Central memory CD4-positive, alpha-beta T cell (primary cell): ENCODE measurements around the gene PLXNC1.
A peak's percentile ranks its signal among the peaks of the same experiment; 100 is the strongest.

Experiments used
- DNase-seq: peaks from one replicate; pipeline ENCODE4 v3.0.0; 2022
- total RNA-seq, 3 experiments: gene quantifications; one replicate each; lab custom pipeline; 2026; lab: John Stamatoyannopoulos, UW

Gene PLXNC1
- total RNA-seq: 39.4 to 68.8 (median 60.8) reads per million in 3 experiments

- DNase-seq: peak; percentile 74
Observed at GRCh38 chr12:94147991-94148738, at the start of gene PLXNC1. Gene PLXNC1, plus strand, starts transcription at chr12:94148577. Its CDS starts 395 bp downstream, at chr12:94148972.

DNA sequence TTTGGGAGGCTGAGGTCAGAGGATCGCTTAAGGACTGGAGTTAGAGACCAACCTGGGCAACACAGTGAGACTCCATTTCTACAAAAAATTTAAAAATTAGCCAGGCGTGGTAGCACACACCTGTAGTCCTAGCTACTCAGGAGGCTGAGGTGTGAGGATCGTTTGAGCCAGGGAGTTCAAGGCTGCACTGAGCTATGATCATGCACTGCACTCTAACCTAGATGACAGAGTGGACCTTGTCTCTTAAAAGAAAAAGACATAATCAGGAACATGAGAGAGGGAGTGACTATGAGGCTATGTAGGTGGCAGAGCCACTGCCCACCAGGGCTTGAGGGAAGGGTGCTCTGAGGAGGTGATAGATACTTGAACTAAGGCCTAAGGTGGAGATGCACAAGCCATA is 49.2 kb upstream of the PLXNC1 start:
- no peak for DNase-seq

DNA sequence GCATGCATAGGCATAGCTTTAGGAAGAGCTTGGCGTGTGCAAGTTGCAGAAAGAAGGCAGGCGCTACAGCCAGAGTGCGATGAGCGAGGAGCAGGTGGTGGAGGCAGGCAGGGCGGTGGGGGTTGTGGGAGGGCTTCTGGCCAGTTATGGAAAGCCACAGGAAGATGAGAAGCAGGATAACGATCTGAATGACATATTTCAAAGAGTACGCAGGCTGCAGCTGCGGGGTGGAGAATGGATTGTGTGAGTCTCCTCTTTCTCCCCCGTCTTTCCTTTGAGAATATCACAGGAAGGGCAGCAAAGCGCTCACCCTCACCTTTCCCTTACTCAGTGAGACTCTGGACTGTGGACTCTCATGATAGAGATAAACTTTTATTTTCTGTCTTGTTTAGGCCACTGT is 48.7 kb upstream of the PLXNC1 start:
- DNase-seq: no peak

- no peak for DNase-seq
Observed at GRCh38 chr12:94100211-94100627, 48.2 kb upstream of the PLXNC1 start.

GRCh38 chr12:94100990-94101737 is 47.2 kb upstream of the PLXNC1 start:
- peak; percentile 72 for DNase-seq

DNA sequence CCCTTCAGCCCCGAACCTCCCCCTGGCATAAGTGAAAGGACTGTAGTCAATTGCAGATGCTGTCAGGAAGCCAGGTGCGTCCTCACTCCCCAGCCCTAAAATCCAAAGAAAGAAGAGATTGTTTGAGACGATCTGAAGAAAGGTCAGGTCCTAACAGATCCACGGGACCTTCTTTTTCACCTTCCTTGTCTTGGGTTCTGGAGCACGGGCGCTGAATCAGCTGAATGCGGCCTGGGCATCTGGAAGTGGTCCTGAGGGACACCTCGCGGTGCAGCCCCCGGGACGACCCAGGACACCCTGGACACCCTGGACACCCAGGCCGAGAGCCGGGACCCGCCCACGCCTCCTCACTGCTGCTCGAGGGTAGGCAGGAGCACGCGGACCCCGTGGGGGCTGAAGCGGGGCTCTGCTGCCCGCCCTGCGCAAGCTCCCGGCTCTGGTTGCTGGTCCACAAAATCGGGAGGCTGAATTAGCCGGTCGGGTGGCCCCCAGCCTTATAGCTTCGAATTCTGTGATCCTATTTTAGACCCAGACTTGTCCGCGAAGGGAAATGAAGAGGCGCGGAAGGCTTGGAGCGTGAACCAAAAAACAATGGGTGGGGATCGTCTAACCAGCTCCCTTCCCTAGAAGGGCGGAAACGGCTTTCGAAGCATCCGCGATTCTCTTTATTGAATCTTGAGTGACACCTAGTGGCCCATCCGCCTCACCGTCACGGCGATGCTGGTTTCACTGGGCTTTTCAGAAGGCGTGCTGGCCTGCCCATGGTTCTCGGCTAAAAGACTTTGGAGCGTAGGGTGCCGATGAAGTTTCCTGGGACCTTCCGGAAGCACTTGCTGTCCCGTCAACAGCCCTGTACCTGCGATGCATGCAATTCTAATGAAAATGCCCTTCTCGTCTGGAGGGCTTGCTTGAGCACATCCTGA is 46.4 kb upstream of the PLXNC1 start:
- DNase-seq: peak; percentile 80

DNA sequence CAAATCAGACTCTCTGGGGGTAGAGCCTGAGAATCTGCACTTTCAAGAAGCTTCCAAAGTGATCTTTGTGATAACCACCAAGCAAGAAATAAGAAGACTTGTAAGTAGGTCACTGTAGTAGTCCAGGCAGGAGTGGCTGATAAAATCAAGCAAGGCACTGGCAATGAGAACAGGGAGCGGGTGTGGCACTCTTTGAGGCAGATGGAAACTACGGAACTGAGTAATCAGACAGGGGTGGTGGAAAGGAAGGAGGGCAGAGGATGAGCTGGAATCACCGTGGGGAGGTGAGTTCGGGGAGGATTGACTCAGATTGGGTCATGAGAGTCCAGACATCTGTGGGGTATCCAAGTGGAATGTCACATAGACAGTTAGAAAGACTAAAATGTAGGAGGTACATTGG is 44.4 kb upstream of the PLXNC1 start:
- no peak for DNase-seq

- DNase-seq: no peak
Observed at GRCh38 chr12:94107910-94108309, 40.5 kb upstream of the PLXNC1 start.

DNA sequence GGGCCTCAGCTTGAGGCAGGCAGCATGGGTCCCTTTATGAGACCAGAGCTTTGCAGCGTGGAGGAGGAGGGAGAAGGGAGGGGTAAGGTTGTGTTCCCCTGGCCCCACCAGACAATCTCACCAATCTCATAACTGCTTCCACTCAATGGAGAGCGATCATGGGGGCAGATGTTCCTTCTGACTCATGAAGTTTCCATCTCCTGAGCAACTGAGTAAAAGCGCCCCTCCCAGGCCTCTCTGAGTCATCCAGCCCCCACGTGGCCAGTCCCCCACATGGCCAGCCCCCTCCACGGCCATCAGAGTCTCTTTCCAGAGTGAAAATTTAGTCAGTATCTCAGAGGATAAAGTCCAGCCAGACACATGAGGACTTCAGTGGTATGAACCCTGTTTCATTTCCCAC is 39.2 kb upstream of the PLXNC1 start:
- no peak for DNase-seq

DNA sequence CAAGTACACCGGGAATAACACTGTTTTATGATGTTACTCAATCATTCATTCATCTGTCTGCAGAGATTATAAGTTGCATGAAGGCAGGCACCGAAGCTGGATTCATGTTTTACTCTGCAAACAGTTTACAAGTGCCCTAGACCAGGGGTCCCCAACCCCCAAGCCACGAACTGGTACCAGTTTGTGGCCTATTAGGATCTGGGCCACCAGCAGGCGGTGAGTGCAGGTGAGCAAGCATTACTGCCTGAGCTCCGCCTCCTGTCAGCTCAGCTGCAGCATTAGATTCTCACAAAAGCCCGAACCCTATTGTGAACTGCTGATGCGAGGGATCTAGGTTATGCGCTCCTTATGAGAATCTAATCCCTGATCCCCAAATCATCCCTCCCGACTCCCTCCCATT is 38.1 kb upstream of the PLXNC1 start:
- no peak for DNase-seq

DNA sequence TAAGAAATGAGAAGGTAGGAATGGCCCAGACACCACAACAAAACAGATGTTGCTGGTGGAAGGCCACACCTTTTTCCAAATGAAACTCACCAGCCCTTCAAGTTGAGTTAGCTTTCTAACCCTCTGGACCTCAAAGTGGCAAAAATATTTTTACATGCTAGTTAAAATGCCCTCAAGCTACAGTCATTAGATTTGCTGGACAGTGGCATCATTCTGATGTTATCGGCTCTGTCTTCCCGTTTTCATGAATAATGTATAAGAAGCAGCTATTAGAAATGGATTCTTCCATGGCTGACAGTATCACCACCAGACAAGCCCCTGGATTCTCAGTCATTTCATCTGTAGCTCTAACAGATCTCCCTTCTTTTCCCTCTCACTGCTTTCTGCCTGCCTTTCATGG is 37.1 kb upstream of the PLXNC1 start:
- DNase-seq: no peak

- no peak for DNase-seq
Observed at GRCh38 chr12:94112121-94112520, 36.3 kb upstream of the PLXNC1 start.

DNA sequence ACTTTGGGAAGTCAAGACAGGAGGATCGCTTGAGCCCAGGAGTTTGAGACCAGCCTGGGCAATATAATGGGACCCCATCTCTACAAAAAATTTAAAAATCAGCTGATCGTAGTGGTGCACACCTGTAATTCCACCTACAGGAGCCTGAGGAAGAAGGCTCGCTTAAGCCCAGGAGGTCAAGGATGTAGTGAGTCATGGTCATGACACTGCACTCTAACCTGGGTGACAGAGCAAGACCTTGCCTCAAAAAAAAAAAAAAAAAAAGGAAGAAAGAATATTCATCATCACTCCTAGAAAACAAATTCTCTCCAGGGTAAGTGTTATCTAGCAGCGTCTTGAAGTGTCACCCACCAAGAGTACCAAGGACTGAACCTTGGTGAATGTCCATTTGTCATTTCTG is 34.2 kb upstream of the PLXNC1 start:
- DNase-seq: no peak

- no peak for DNase-seq
Observed at GRCh38 chr12:94116191-94116590, 32.2 kb upstream of the PLXNC1 start.

DNA sequence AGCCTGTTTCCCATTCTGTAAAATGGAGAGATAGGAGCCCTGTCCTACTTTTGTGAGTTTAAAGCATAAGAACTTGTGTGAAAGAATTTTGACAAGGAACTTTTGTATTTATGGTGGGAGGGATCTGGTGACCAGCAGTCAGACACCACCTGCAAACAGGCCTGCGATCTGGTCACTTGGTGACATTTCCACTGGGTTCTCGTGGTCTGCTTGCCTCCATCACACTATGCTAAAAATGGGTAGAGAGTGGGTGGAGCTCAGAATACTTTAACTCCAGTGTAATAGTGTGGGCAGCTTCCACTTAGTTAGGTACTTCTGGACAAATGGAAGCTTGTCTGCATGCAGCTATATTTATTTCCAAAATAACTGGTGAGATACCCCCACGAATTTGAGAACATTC is 26.5 kb upstream of the PLXNC1 start:
- no peak for DNase-seq

GRCh38 chr12:94122591-94122990 is 25.8 kb upstream of the PLXNC1 start:
- no peak for DNase-seq

DNA sequence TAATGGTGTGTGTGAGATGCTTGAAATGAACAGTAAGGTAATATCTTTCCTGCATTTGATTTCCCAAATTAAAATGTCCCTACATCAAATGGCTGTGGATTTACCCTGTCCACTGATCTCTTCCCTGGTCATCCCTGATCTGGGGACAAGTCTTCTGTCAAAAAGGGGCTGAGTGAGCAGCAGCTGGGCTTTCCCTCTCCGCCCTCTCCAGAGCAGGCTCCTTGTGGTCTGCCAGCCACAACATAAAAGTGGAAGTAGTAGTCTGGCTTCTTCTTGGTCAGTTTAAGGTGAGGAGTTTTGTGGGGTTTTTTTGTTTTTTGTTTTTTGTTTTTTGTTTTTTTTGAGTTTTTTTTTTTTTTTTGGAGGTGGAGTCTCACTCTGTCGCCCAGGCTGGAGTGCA is 25.2 kb upstream of the PLXNC1 start:
- DNase-seq: no peak

- DNase-seq: no peak
Observed at GRCh38 chr12:94126067-94126466, 22.3 kb upstream of the PLXNC1 start.

DNA sequence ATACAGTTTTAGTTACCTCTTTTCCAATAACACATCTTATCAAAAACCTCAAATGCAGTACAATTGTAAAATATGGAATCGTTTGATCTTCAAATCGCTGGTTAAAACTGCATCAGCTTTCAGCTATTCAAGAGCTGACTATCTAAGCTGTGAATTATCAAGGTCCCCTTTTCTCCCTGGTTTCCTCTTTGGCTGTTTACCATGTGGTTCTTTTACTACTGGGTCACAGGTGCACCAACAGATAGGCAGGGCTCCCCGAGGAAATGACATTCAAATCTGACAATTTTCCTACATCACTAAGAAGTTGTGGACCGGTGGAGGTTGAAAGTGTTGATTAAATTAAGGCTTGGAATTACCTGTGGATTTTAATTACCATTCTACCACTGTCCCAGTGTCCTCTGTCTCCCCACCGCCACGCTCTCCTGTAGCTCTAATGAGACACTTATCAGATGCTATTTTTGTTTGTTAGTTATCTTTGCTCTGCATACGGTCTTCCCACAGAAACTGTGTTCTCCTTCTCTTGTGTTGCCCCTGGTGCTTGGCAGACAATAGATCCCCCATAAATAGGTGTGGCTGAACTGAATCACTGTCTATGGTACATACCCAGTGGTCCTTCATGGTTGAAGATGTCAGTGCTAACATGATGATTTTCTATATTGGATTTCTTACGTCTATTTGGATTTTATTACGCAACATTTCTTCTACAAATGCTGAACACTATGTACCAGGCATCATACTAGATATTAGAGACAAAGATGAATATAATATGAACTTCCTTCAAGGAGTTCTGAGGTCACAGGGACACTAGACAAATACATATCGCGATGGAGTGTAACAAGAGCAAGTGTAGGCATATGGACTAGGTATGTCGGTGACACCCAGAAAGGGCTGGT is 20.9 kb upstream of the PLXNC1 start:
- no peak for DNase-seq

GRCh38 chr12:94128280-94128679 is 20.1 kb upstream of the PLXNC1 start:
- DNase-seq: no peak

- DNase-seq: peak; percentile 49
Observed at GRCh38 chr12:94133964-94134795, 14.2 kb upstream of the PLXNC1 start.
